Mesothelial cell of epicardium (in vitro differentiated cells): Measurements from ENCODE around the gene B3GNT5. TPM values are rescaled to one million over a fixed set of nuclear protein-coding genes. Genes with fewer than 3 reads are reported as not detected.

Experiments
- DNase-seq, 2 experiments: peaks; one replicate each; pipeline ENCODE4 v3.0.0; 2021; ENCODE audit warnings: low spot score in 2 of 2; ENCODE audit not compliant: unreplicated experiment in 2 of 2
- H3K27ac Mint-ChIP-seq: 2 replicates; pipeline ENCODE4 v1.8.0; 2021; ENCODE audit warnings: mixed read lengths
- H3K27me3 Mint-ChIP-seq: 2 replicates; pipeline ENCODE4 v1.8.0; 2021; ENCODE audit warnings: low read depth, mixed read lengths
- H3K36me3 Mint-ChIP-seq: 2 replicates; pipeline ENCODE4 v1.8.0; 2021; ENCODE audit warnings: mixed read lengths
- H3K4me1 Mint-ChIP-seq: 2 replicates; pipeline ENCODE4 v1.8.0; 2021; ENCODE audit warnings: mixed read lengths
- H3K4me3 Mint-ChIP-seq: 2 replicates; pipeline ENCODE4 v1.8.0; 2021; ENCODE audit warnings: mild to moderate bottlenecking, moderate library complexity, mixed read lengths
- H3K9me3 Mint-ChIP-seq: 2 replicates; pipeline ENCODE4 v1.8.0; 2021; ENCODE audit warnings: mixed read lengths
- total RNA-seq: library from RNA; stranded (reverse); gene quantifications from 3 replicates; pipeline ENCODE4 v1.2.1, GENCODE V29; 2021
- TF ChIP-seq, protein P1 (sequence below): fragments of 200-600 bp; sonication (generic); IDR thresholded peaks from one replicate; pipeline ENCODE4 v1.5.0; 2021; ENCODE audit warnings: antibody characterized with exemption; ENCODE audit not compliant: unreplicated experiment

Gene B3GNT5
- total RNA-seq, 1 donor from 2014 or later, result 29.1 TPM

- H3K27ac Mint-ChIP-seq, result no peak overlapping the region
- H3K4me3 Mint-ChIP-seq, result no peak overlapping the region
- TF ChIP-seq, protein P1, sequence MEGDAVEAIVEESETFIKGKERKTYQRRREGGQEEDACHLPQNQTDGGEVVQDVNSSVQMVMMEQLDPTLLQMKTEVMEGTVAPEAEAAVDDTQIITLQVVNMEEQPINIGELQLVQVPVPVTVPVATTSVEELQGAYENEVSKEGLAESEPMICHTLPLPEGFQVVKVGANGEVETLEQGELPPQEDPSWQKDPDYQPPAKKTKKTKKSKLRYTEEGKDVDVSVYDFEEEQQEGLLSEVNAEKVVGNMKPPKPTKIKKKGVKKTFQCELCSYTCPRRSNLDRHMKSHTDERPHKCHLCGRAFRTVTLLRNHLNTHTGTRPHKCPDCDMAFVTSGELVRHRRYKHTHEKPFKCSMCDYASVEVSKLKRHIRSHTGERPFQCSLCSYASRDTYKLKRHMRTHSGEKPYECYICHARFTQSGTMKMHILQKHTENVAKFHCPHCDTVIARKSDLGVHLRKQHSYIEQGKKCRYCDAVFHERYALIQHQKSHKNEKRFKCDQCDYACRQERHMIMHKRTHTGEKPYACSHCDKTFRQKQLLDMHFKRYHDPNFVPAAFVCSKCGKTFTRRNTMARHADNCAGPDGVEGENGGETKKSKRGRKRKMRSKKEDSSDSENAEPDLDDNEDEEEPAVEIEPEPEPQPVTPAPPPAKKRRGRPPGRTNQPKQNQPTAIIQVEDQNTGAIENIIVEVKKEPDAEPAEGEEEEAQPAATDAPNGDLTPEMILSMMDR, result no peak
- H3K4me1 Mint-ChIP-seq, result peaks cover 22% of the 10 kb centered on the region
- peaks cover 3% of the 10 kb centered on the region for H3K36me3 Mint-ChIP-seq
- no peaks in the 10 kb centered on the region for H3K9me3 Mint-ChIP-seq
- no peaks in the 10 kb centered on the region for H3K27me3 Mint-ChIP-seq
- DNase-seq, result no peak
These were observed 8.2 kb downstream of the B3GNT5 start for GRCh38 chr3:183261151-183261724.

DNA sequence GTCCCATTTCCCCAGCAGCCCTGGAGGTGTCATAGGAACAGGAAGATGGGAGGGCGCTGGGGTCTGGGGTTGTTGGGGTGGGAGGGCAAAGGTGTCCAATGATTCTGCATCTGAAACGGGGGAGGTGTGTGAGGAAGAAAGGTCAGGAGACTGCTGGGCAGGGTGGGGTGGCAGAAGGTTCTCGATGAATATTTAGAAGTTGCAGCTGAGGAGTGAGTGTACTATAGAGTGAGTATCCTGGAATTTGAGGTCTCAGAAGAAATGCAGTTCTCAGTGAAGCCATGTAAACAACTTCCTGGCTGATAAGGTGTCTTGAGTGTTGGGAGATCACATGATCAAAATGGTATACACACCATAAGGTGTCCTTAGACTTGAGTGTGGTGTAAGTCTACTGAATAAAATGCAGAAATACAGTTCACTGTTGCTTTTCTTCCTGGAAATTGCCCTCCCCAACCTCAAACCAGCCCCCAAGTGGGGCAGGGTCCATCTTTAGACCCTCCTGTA lies 9.9 kb downstream of the B3GNT5 start:
- Mint-ChIP-seq H3K9me3 (no peaks in the 10 kb centered on the region), H3K27me3 (no peaks in the 10 kb centered on the region), H3K27ac (no peak overlapping the region), H3K4me3 (no peak overlapping the region), H3K4me1 (peaks cover 24% of the 10 kb centered on the region), H3K36me3 (peaks cover 3% of the 10 kb centered on the region)
- TF ChIP-seq, protein P1, result no peak
- DNase-seq, result no peak

GRCh38 chr3:183264268-183264667 lies 11.2 kb downstream of the B3GNT5 start:
- Mint-ChIP-seq H3K4me1 (peaks cover 31% of the 10 kb centered on the region), H3K27me3 (no peaks in the 10 kb centered on the region), H3K4me3 (no peak overlapping the region), H3K9me3 (no peaks in the 10 kb centered on the region), H3K36me3 (no peaks in the 10 kb centered on the region), H3K27ac (no peak overlapping the region)
- no peak for DNase-seq
- TF ChIP-seq, protein P1, result no peak

DNA sequence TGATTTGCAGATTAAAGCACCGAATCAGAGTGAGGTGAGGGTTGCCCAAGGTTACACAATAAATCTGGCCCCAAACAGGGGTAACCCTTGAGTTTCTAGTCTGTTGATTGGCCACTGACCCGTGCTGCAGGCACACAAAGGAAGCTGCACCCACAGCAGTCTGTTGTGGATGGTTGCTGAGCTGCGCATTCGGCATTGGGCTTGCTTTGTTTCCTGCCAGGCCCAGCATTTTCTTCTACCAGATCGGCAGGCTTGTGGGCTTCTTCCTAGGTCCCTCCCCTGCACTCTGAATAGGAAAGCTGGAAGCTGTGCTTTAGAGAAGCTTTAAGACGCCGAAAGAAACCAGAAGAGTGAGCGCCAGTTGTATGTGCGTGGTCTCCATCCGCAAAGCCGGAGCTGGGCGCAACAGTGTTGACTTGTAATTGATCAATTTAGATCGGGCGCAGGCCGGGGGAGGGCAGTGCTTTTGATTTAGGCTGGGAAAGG lies 12.1 kb downstream of the B3GNT5 start:
- H3K27me3 Mint-ChIP-seq, result no peaks in the 10 kb centered on the region
- no peak overlapping the region for H3K4me3 Mint-ChIP-seq
- peaks cover 23% of the 10 kb centered on the region for H3K4me1 Mint-ChIP-seq
- H3K9me3 Mint-ChIP-seq, result no peaks in the 10 kb centered on the region
- peak in 1 of 2 experiments; percentile 50 for DNase-seq
- H3K27ac Mint-ChIP-seq, result no peak overlapping the region
- TF ChIP-seq, protein P1, result no peak
- peaks cover 4% of the 10 kb centered on the region for H3K36me3 Mint-ChIP-seq

GRCh38 chr3:183265834-183266417 lies 12.9 kb downstream of the B3GNT5 start:
- DNase-seq, result no peak
- no peak overlapping the region for H3K27ac Mint-ChIP-seq
- H3K9me3 Mint-ChIP-seq, result no peaks in the 10 kb centered on the region
- peaks cover 5% of the 10 kb centered on the region for H3K36me3 Mint-ChIP-seq
- H3K27me3 Mint-ChIP-seq, result no peaks in the 10 kb centered on the region
- peaks cover 20% of the 10 kb centered on the region for H3K4me1 Mint-ChIP-seq
- TF ChIP-seq, protein P1, result no peak
- no peak overlapping the region for H3K4me3 Mint-ChIP-seq
